Measurements from ENCODE around the gene OLFML2A.

Gene OLFML2A

DNA sequence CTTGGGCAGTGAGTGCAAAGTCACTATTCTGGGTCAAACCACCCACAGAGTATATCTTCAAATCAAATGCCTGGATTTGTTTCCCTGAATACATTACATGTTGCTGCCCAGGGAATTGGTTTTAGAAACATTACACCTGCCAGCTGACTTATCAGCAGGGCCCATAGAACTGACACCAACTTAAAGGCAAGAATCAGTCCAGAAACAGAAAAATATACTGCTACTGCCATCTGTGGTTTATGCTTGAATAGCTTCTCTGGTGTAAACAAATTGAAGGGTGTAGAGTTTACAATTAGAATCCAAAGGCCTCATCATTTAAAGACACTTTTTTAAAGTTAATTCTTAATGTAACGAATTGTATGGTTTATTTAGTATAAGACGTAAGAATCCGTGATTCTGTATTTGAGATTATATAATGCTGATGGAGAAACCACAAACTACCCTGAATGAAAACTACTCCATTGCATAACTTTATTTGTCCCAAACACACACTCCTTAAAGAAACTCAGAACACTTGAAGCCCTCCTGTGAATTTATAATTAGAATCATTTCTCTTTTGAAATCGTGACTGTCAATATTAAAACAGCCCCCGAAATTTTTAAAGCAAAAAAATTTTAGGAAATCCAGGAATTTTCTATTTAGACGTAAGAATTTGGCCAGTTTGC lies 12.0 kb upstream of the OLFML2A start:
- H3K4me3 ChIP-seq (ENCODE audit: insufficient read depth, low read length, poor library complexity, severe bottlenecking): no peak overlapping the region
- peak overlapping the region; percentile 3 for H3K4me2 ChIP-seq (ENCODE audit: low read depth, low read length, poor library complexity, severe bottlenecking)
- H3K27me3 ChIP-seq (ENCODE audit: low read length): no peaks in the 10 kb centered on the region
- no peaks in the 10 kb centered on the region for H3K36me3 ChIP-seq (ENCODE audit: low read length)
- H2AFZ ChIP-seq (ENCODE audit: low read depth, low read length, severe bottlenecking): no peak overlapping the region
- H3K9ac ChIP-seq (ENCODE audit: low read length): no peak overlapping the region
- no peaks in the 10 kb centered on the region for H3K9me2 ChIP-seq (replicated peaks; ENCODE audit: insufficient read depth, low read length)
- no peak overlapping the region for H3K27ac ChIP-seq (ENCODE audit: low read depth, low read length)
- H3K9me3 ChIP-seq (ENCODE audit: insufficient read depth, low read length): no peaks in the 10 kb centered on the region
- peaks cover 7% of the 10 kb centered on the region; the same call in 1 of the 2 replicates for H3F3A ChIP-seq (ENCODE audit: insufficient read depth)
- peaks cover 76% of the 10 kb centered on the region for H4K20me1 ChIP-seq (ENCODE audit: low read depth, low read length)
- no peak for TF ChIP-seq EZH2phosphoT487 (conservative IDR thresholded peaks at IDR 0.05; ENCODE audit: low read length)
- TF ChIP-seq, protein P1, sequence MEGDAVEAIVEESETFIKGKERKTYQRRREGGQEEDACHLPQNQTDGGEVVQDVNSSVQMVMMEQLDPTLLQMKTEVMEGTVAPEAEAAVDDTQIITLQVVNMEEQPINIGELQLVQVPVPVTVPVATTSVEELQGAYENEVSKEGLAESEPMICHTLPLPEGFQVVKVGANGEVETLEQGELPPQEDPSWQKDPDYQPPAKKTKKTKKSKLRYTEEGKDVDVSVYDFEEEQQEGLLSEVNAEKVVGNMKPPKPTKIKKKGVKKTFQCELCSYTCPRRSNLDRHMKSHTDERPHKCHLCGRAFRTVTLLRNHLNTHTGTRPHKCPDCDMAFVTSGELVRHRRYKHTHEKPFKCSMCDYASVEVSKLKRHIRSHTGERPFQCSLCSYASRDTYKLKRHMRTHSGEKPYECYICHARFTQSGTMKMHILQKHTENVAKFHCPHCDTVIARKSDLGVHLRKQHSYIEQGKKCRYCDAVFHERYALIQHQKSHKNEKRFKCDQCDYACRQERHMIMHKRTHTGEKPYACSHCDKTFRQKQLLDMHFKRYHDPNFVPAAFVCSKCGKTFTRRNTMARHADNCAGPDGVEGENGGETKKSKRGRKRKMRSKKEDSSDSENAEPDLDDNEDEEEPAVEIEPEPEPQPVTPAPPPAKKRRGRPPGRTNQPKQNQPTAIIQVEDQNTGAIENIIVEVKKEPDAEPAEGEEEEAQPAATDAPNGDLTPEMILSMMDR (IDR thresholded peaks at IDR 0.05; ENCODE audit: insufficient read depth, low read length, poor library complexity, severe bottlenecking): peak; percentile 20
- peaks cover 42% of the 10 kb centered on the region for H3K79me2 ChIP-seq (ENCODE audit: insufficient read depth, low read length)

DNA sequence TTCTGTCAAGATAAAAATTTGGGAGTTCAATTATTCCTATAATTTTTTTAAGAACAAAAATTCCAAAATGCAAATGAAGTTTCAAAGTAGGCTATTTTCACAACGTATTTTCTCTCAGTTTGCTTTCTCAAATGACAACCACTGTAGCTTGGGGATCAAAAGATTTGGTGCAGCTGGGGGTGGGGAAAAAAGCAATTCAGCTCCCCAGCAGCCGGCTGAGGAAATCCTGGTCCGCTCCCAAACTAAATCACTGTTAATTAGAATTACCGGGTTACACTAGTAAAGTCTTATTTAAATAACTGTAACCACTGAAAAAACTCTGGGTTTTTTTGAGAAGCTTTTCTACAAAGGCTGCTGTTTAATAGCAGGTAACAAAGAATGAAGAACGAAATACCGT lies 11.5 kb upstream of the OLFML2A start:
- Histone ChIP-seq H3K36me3 (ENCODE audit: low read length) (no peaks in the 10 kb centered on the region), H3F3A (ENCODE audit: insufficient read depth) (peaks cover 7% of the 10 kb centered on the region; the same call in 1 of the 2 replicates), H3K27ac (ENCODE audit: low read depth, low read length) (no peak overlapping the region), H3K4me3 (ENCODE audit: insufficient read depth, low read length, poor library complexity, severe bottlenecking) (no peak overlapping the region), H3K79me2 (ENCODE audit: insufficient read depth, low read length) (peaks cover 42% of the 10 kb centered on the region), H2AFZ (ENCODE audit: low read depth, low read length, severe bottlenecking) (no peak overlapping the region), H3K9me2 (replicated peaks; ENCODE audit: insufficient read depth, low read length) (no peaks in the 10 kb centered on the region), H3K27me3 (ENCODE audit: low read length) (no peaks in the 10 kb centered on the region), H3K4me2 (ENCODE audit: low read depth, low read length, poor library complexity, severe bottlenecking) (no peak overlapping the region), H4K20me1 (ENCODE audit: low read depth, low read length) (peaks cover 75% of the 10 kb centered on the region), H3K9ac (ENCODE audit: low read length) (no peak overlapping the region), H3K9me3 (ENCODE audit: insufficient read depth, low read length) (no peaks in the 10 kb centered on the region)
- TF ChIP-seq, protein P1 (IDR thresholded peaks at IDR 0.05; ENCODE audit: insufficient read depth, low read length, poor library complexity, severe bottlenecking): no peak
- no peak for TF ChIP-seq EZH2phosphoT487 (conservative IDR thresholded peaks at IDR 0.05; ENCODE audit: low read length)

DNA sequence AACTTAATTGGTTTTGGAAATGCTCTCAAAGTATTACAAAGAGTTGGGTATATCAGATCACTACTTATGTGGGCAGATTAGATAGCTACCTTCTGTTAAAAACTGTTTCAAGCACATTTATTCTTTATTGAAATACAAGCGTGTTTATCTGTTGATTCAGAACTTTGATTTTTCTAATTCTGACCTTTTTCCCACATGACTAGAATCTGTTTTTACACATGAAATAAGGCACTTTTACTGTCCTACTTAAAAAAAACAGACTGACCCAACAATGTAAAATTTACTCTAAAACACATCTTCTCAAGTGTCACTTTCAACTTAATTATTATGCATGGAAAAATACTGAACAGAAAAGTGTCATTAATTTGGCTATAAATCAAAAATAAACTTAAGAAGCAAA lies 10.6 kb upstream of the OLFML2A start:
- peaks cover 7% of the 10 kb centered on the region; the same call in 1 of the 2 replicates for H3F3A ChIP-seq (ENCODE audit: insufficient read depth)
- H3K4me2 ChIP-seq (ENCODE audit: low read depth, low read length, poor library complexity, severe bottlenecking): no peak overlapping the region
- H3K79me2 ChIP-seq (ENCODE audit: insufficient read depth, low read length): peaks cover 42% of the 10 kb centered on the region
- H3K9me2 ChIP-seq (replicated peaks; ENCODE audit: insufficient read depth, low read length): no peaks in the 10 kb centered on the region
- no peak overlapping the region for H3K9ac ChIP-seq (ENCODE audit: low read length)
- no peaks in the 10 kb centered on the region for H3K27me3 ChIP-seq (ENCODE audit: low read length)
- H3K36me3 ChIP-seq (ENCODE audit: low read length): no peaks in the 10 kb centered on the region
- H2AFZ ChIP-seq (ENCODE audit: low read depth, low read length, severe bottlenecking): no peak overlapping the region
- no peak overlapping the region for H3K4me3 ChIP-seq (ENCODE audit: insufficient read depth, low read length, poor library complexity, severe bottlenecking)
- no peak for TF ChIP-seq EZH2phosphoT487 (conservative IDR thresholded peaks at IDR 0.05; ENCODE audit: low read length)
- TF ChIP-seq, protein P1 (IDR thresholded peaks at IDR 0.05; ENCODE audit: insufficient read depth, low read length, poor library complexity, severe bottlenecking): no peak
- no peak overlapping the region for H3K27ac ChIP-seq (ENCODE audit: low read depth, low read length)
- no peaks in the 10 kb centered on the region for H3K9me3 ChIP-seq (ENCODE audit: insufficient read depth, low read length)
- H4K20me1 ChIP-seq (ENCODE audit: low read depth, low read length): peaks cover 66% of the 10 kb centered on the region
